Lower lobe of right lung (tissue), 2 donors: ENCODE data around the gene MARK4. TPM values are rescaled to one million over a fixed set of nuclear protein-coding genes. Genes with fewer than 3 reads are reported as not detected.

Experiments used
- ATAC-seq, 2 donors: fragments of 200-7000 bp; cut with Tn5 transposase; one replicate each; pipeline ENCODE4 v1.9.1; 2020 to 2022; ENCODE audit warnings: mild to moderate bottlenecking in 2 of 2, moderate library complexity in 2 of 2
- DNase-seq: peaks from one replicate; pipeline ENCODE4 v3.0.0-alpha.2; 2020
- H3K27ac ChIP-seq: fragments of 200-600 bp; one replicate; pipeline ENCODE4 v1.8.0; 2022
- H3K27me3 ChIP-seq: fragments of 200-600 bp; one replicate; pipeline ENCODE4 v1.8.0; 2022; ENCODE audit warnings: low read depth
- H3K36me3 ChIP-seq: fragments of 200-600 bp; one replicate; pipeline ENCODE4 v1.8.0; 2022; ENCODE audit warnings: mild to moderate bottlenecking
- H3K4me1 ChIP-seq: fragments of 200-600 bp; one replicate; pipeline ENCODE4 v1.8.0; 2022
- H3K4me3 ChIP-seq: fragments of 200-600 bp; one replicate; pipeline ENCODE4 v1.8.0; 2022; ENCODE audit warnings: mild to moderate bottlenecking
- H3K9me3 ChIP-seq: fragments of 200-600 bp; one replicate; pipeline ENCODE4 v1.8.0; 2022
- CTCF ChIP-seq: fragments of 200-600 bp; IDR thresholded peaks from one replicate; pipeline ENCODE4 v1.8.0; 2022; ENCODE audit warnings: antibody characterized with exemption, mild to moderate bottlenecking
- intact Hi-C: fragments of 100-400 bp; cut with DNase I; formaldehyde crosslinking; loops from one replicate; pipeline ENCODE4 v1.11.0; 2022
- total RNA-seq: library from RNA; stranded (reverse); fragmentation: NEBNext Ultra II Directional; extraction: Animal tissue kit (Norgen Biotek cat#: 25700); gene quantifications from one replicate; pipeline ENCODE4 v1.2.1, GENCODE V29; 2021
- donor health status: DM: no; HTN: yes; CAD: no; lungs with severe emphysema.

The MARK4 gene
- total RNA-seq, 1 donor from 2014 or later, result 32.5 TPM

- intact Hi-C loops, result no loop called here
- peak in 1 of 2 donors; percentile 12 for ATAC-seq
- no peaks in the 10 kb centered on the region for H3K36me3 ChIP-seq
- DNase-seq, result no peak
- no peaks in the 10 kb centered on the region for H3K9me3 ChIP-seq
- no peak for TF ChIP-seq CTCF
- H3K27me3 ChIP-seq, result peaks cover 29% of the 10 kb centered on the region
- no peak overlapping the region for H3K27ac ChIP-seq
- peaks cover 34% of the 10 kb centered on the region for H3K4me1 ChIP-seq
- H3K4me3 ChIP-seq, result no peak overlapping the region
Measured at GRCh38 chr19:45213031-45213430, 38.0 kb upstream of the MARK4 start.

GRCh38 chr19:45215391-45216191 is 35.5 kb upstream of the MARK4 start:
- H3K27me3 ChIP-seq, result peaks cover 34% of the 10 kb centered on the region
- H3K9me3 ChIP-seq, result no peaks in the 10 kb centered on the region
- no peak overlapping the region for H3K27ac ChIP-seq
- no peak overlapping the region for H3K4me3 ChIP-seq
- DNase-seq (peak; percentile 56), ATAC-seq (peak; percentile 11 to 34)
- intact Hi-C loops, result no loop called here
- TF ChIP-seq CTCF, result no peak
- peaks cover 34% of the 10 kb centered on the region for H3K4me1 ChIP-seq
- no peaks in the 10 kb centered on the region for H3K36me3 ChIP-seq

GRCh38 chr19:45216667-45217066 is 34.4 kb upstream of the MARK4 start:
- H3K9me3 ChIP-seq, result no peaks in the 10 kb centered on the region
- peaks cover 34% of the 10 kb centered on the region for H3K27me3 ChIP-seq
- H3K4me3 ChIP-seq, result no peak overlapping the region
- no peaks in the 10 kb centered on the region for H3K36me3 ChIP-seq
- DNase-seq, result no peak
- H3K27ac ChIP-seq, result no peak overlapping the region
- ATAC-seq, result no peak
- TF ChIP-seq CTCF, result no peak
- intact Hi-C loops, result no loop called here
- H3K4me1 ChIP-seq, result peaks cover 31% of the 10 kb centered on the region

GRCh38 chr19:45217193-45217956 is 33.7 kb upstream of the MARK4 start:
- peak in 1 of 2 donors; percentile 28 for ATAC-seq
- Histone ChIP-seq H3K27ac (no peak overlapping the region), H3K9me3 (no peaks in the 10 kb centered on the region), H3K27me3 (peaks cover 34% of the 10 kb centered on the region), H3K36me3 (no peaks in the 10 kb centered on the region), H3K4me1 (peaks cover 25% of the 10 kb centered on the region), H3K4me3 (no peak overlapping the region)
- intact Hi-C loops, result no loop called here
- DNase-seq, result no peak
- no peak for TF ChIP-seq CTCF

- peaks cover 34% of the 10 kb centered on the region for H3K27me3 ChIP-seq
- ATAC-seq, result no peak
- H3K4me3 ChIP-seq, result no peak overlapping the region
- intact Hi-C loops, result no loop called here
- no peak overlapping the region for H3K27ac ChIP-seq
- DNase-seq, result no peak
- H3K9me3 ChIP-seq, result no peaks in the 10 kb centered on the region
- peaks cover 21% of the 10 kb centered on the region for H3K4me1 ChIP-seq
- no peak for TF ChIP-seq CTCF
- no peaks in the 10 kb centered on the region for H3K36me3 ChIP-seq
Measured at GRCh38 chr19:45217957-45218334, 33.1 kb upstream of the MARK4 start.
